ENCODE data around the gene JMJD7. TPM values are rescaled to one million over a fixed set of nuclear protein-coding genes. Genes with fewer than 3 reads are reported as not detected.

The JMJD7 gene
- total and polyA plus RNA-seq, 2 donors (not counting 1 experiment from before 2014, with no cell fraction given) = 33.4 to 43.9 TPM

- Histone ChIP-seq H3K79me2 (ENCODE audit: control insufficient read depth, insufficient read depth, low read length) (no peaks in the 10 kb centered on the region), H3K27me3 (replicated peaks in 1 of 4; ENCODE audit: control extremely low read depth in 1 of 4, control insufficient read depth in 3 of 4, insufficient read depth in 4 of 4, low read length in 3 of 4) (no peaks in the 10 kb centered on the region), H3K27ac (ENCODE audit: low read length in 2 of 2) (no peak overlapping the region), H3K9ac (ENCODE audit: low read length) (no peak overlapping the region), H3K4me1 (ENCODE audit: control insufficient read depth in 2 of 2, insufficient read depth in 2 of 2, low read length in 2 of 2) (peaks cover 3 to 5% of the 10 kb centered on the region in 2 donors), H3K4me3 (ENCODE audit: control extremely low read depth in 1 of 5, extremely low read depth in 1 of 5, insufficient read depth in 1 of 5, low read depth in 2 of 5, low read length in 4 of 5) (no peak overlapping the region), H4K20me1 (ENCODE audit: control insufficient read depth, insufficient read depth, low read length, poor library complexity, severe bottlenecking) (no peaks in the 10 kb centered on the region), H2AFZ (ENCODE audit: insufficient read depth, low read depth, low read length, poor library complexity, severe bottlenecking) (no peak overlapping the region), H3K9me3 (ENCODE audit: control extremely low read depth in 1 of 3, control insufficient read depth in 2 of 3, insufficient read depth in 1 of 3, low read length in 2 of 3) (no peaks in the 10 kb centered on the region), H3K36me3 (replicated peaks in 1 of 2; ENCODE audit: control extremely low read depth in 1 of 2, control insufficient read depth in 1 of 2, extremely low read depth in 1 of 2, insufficient read depth in 2 of 2, low read length in 1 of 2) (peaks cover 0 to 29% of the 10 kb centered on the region in 2 experiments), H3K4me2 (replicated peaks; ENCODE audit: low read depth, low read length, poor library complexity, severe bottlenecking) (no peak overlapping the region)
- Mint-ChIP-seq H3K4me3 (no peak overlapping the region), H3K27ac (no peak overlapping the region), H3K9me3 (ENCODE audit: insufficient read depth) (no peaks in the 10 kb centered on the region), H3K4me1 (peaks cover 3% of the 10 kb centered on the region), H3K27me3 (no peaks in the 10 kb centered on the region)
- ChIA-PET CTCF (interaction anchor here (1.0 to 7.1 kb wide), 2 partner anchors 49 to 82 kb away, joined by 3 to 38 read pairs; partner anchors contain the start of gene MAPKBP1), POLR2A (no interaction called here)
- 96% methylated on average over 6 of the region's 6 CpGs for WGBS (ENCODE audit: insufficient coverage)
- no peak for TF ChIP-seq EZH2 (IDR thresholded peaks at IDR 0.05; ENCODE audit: borderline replicate concordance, insufficient read depth, low read depth, low read length, poor library complexity, severe bottlenecking)
- TF ChIP-seq CTCF (IDR thresholded peaks at IDR 0.05) = no peak
- intact Hi-C loops (cut with micrococcal nuclease) = no loop called here
- DNase-seq (no peak), ATAC-seq (ENCODE audit: low read depth) (no peak)
Observed at GRCh38 chr15:41822471-41822870, 5.4 kb upstream of the JMJD7 start.

- Mint-ChIP-seq H3K4me3 (no peak overlapping the region), H3K27ac (no peak overlapping the region), H3K27me3 (no peaks in the 10 kb centered on the region), H3K9me3 (ENCODE audit: insufficient read depth) (no peaks in the 10 kb centered on the region), H3K4me1 (peaks cover 6% of the 10 kb centered on the region)
- DNase-seq (no peak), ATAC-seq (ENCODE audit: low read depth) (no peak)
- TF ChIP-seq CTCF (IDR thresholded peaks at IDR 0.05) (no peak), EZH2 (IDR thresholded peaks at IDR 0.05; ENCODE audit: borderline replicate concordance, insufficient read depth, low read depth, low read length, poor library complexity, severe bottlenecking) (no peak)
- 91% methylated on average over 6 of the region's 6 CpGs for WGBS (ENCODE audit: insufficient coverage)
- Histone ChIP-seq H3K4me3 (ENCODE audit: control extremely low read depth in 1 of 5, extremely low read depth in 1 of 5, insufficient read depth in 1 of 5, low read depth in 2 of 5, low read length in 4 of 5) (no peak overlapping the region), H3K27me3 (replicated peaks in 1 of 4; ENCODE audit: control extremely low read depth in 1 of 4, control insufficient read depth in 3 of 4, insufficient read depth in 4 of 4, low read length in 3 of 4) (no peaks in the 10 kb centered on the region), H3K9ac (ENCODE audit: low read length) (no peak overlapping the region), H3K9me3 (ENCODE audit: control extremely low read depth in 1 of 3, control insufficient read depth in 2 of 3, insufficient read depth in 1 of 3, low read length in 2 of 3) (no peaks in the 10 kb centered on the region), H2AFZ (ENCODE audit: insufficient read depth, low read depth, low read length, poor library complexity, severe bottlenecking) (no peak overlapping the region), H3K79me2 (ENCODE audit: control insufficient read depth, insufficient read depth, low read length) (no peaks in the 10 kb centered on the region), H3K4me1 (ENCODE audit: control insufficient read depth in 2 of 2, insufficient read depth in 2 of 2, low read length in 2 of 2) (peaks cover 3 to 6% of the 10 kb centered on the region in 2 donors), H3K36me3 (replicated peaks in 1 of 2; ENCODE audit: control extremely low read depth in 1 of 2, control insufficient read depth in 1 of 2, extremely low read depth in 1 of 2, insufficient read depth in 2 of 2, low read length in 1 of 2) (peaks cover 0 to 24% of the 10 kb centered on the region in 2 experiments), H3K4me2 (replicated peaks; ENCODE audit: low read depth, low read length, poor library complexity, severe bottlenecking) (no peak overlapping the region), H4K20me1 (ENCODE audit: control insufficient read depth, insufficient read depth, low read length, poor library complexity, severe bottlenecking) (no peaks in the 10 kb centered on the region), H3K27ac (ENCODE audit: low read length in 2 of 2) (no peak overlapping the region)
- intact Hi-C loops (cut with micrococcal nuclease) = no loop called here
- CTCF ChIA-PET = interaction anchor here (1.0 to 7.1 kb wide), 3 partner anchors 12 to 82 kb away, joined by 3 to 38 read pairs (median 9); partner anchors contain the start of gene MAPKBP1
- POLR2A ChIA-PET = no interaction called here
Observed at GRCh38 chr15:41822957-41823356, 4.9 kb upstream of the JMJD7 start.

All from B cell (primary cell).